Hematopoietic multipotent progenitor cell treated with erythropoietin and hydrocortisone succinate and interleukin-3 and kit ligand, for 6 days (in vitro differentiated cells): ENCODE results near the gene ASTN2.
A peak's percentile ranks its signal among the peaks of the same experiment; 100 is the strongest.

Experiments used
- DNase-seq: peaks from one replicate; pipeline ENCODE4 v3.0.0-alpha.2; 2015

The ASTN2 gene

DNA sequence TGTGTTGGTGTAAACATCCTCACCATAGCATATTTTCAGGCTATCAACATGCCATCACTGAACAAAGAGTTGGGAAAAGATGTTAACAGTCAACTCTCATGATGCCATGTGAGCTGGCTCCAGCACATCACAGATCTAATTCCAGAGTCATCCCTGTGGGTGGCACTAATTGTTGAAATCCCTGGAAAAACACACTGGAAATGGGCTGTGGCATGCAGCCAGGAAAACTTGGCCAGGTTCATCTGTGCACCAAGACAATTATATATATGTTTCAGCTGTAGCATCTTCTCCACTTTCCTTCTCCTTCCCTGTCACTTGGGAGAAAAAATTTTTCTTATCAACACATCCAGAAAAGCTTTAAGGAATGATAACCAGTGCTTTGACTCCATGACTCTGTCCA, 414.0 kb downstream of the ASTN2 start:
- DNase-seq = no peak

- no peak for DNase-seq
These were observed 414.6 kb downstream of the ASTN2 start for GRCh38 chr9:117000196-117000723.

DNA sequence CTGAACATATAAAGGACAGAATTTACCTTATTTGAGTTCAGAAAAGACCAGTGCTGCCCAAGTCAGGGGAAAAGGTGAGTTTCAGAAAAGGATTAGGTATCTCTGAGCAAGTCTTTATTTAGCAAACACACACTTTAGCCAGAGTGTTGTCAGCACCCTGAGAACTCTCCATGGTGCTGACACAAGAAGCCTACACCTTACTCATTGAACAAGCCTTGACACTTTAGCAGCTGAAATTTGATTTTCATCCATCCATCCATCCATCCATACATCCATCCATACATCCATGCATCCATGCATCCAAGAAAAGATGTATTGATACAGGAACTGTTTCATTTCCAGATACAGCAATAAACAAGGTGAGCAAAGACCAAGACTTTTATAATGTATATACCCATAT, 416.6 kb downstream of the ASTN2 start:
- peak; percentile 53 for DNase-seq

DNA sequence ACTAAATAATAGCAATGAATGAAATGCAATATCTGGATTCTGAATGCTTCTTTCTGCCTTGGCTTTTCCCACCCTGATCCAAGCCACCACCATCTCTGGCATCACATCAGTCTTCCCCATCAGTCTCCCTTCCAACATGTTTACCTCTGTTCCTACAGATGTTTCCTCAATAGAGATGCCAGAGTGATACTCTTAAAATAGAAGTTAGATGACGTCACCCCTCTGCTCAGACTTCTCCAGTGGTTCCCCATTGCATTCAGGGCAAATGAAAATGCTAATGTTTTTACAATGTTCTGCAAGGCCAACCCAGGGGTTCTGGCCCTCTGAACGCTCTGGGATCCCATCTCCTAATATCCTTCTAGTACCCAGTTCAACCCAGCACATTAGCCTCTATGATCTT, 422.0 kb downstream of the ASTN2 start:
- DNase-seq = no peak

- DNase-seq = no peak
These were observed 423.8 kb downstream of the ASTN2 start for GRCh38 chr9:116991051-116991450.

- DNase-seq = no peak
These were observed 424.3 kb downstream of the ASTN2 start for GRCh38 chr9:116990592-116990991.

DNA sequence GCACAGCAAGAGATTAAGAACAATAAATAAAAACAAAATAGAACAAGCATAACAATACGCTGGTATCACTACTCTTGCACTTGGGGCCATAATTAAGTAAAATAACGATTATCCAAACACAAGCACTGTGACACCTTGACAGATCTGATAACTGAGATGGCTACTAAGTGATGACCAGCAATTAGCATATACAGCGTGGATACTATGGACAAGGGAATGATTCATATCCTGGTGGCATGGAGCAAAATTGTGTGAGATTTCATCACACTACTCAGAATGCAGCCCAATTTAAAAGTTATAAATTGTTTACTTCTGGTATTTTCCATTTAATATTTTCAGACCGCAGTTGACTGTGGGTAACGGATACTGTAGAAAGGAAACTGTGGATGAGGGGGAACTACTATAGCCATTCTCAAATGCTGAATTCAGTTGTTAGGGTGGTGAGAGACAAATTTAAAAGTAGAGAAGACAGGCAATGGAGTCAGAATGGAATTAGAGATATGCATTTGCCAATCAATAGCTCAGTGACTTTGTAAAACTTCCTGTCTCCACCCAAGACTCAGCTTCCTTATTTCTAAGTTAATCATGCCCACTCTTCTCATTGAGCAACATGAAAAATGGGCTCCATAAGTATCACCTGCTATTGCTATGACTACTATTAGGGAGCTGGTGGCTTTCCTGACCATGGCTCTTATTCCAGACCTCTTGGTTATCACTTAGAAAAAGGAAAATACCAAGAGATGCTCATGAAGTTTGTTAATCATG, 427.0 kb downstream of the ASTN2 start:
- peak; percentile 8 for DNase-seq

DNA sequence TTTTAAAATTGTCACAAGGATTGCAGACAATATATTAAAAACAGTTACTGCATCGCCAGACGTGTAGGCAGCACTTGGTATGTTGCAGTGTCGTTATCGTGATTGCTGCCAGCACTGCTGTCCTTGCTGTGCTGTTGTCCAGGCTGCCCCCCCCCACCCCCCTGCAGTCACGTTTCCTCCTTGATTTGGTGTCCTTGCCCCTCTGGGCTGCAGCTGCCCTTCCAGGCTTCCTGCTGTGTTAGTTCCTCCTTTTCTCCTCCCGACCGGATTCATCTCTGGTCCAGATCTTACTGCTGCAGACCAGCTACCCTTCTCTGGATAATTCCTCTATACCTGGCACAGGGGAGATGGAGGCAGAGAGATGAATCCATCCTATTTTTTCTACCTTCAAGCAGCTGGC, 428.8 kb downstream of the ASTN2 start:
- no peak for DNase-seq

DNA sequence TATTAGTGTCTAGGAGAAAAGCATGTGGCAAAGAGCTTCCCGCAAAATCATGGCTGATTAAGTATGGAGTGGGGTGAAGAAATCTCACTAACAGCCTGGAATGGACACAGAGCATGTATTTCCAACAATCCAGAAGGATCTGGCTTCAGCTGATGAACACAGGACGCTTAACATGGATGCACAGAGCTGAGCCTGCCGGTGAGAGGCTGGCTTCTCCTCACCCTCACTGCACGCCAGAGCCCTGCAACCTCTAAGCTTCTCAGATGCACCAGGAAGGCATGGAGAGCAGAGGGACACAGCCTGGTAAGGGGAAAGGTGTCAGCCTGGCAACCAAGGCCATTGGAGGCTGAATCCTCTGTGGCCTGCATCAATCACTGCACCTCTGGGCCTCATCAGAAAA, 429.3 kb downstream of the ASTN2 start:
- no peak for DNase-seq

DNA sequence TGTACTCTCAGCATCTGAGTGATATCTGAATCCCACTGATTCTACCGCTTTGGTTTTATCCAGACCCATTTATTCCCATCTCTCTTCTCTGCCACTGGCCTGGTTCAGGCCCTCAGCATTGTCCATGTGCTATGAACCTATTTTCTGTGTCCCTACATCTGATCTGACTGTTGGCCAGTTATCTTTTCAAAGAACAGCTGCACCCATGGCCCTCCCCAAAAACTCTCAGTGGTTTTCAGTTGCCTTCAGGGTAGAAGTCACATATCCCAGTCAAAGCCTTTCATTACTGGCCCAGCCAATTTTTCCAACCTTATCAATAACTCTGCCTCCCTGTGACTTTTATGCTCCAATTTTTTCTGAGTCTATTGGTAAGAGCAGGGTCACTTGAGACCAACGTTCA, 430.7 kb downstream of the ASTN2 start:
- DNase-seq = no peak

GRCh38 chr9:116980582-116981120, 434.2 kb downstream of the ASTN2 start:
- no peak for DNase-seq

DNA sequence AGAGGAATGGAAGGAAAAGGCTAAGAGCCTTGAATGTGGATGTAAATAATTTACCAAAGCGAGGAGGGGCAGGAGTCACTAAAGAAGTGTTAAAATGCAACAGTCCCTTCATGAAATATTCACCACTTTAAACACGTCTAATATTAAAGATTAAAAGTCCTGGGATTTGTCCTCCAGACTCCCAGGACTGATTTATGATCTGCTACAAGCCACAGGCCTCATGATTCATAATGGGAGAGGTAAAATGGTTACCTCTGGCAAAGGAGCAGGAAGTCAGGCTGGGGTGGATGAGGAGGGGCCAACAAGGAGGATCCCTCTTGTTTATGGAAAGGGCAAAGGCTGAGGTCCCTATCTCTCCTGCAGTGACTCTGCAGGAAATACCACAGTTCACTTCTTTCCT, 435.4 kb downstream of the ASTN2 start:
- DNase-seq = no peak

- DNase-seq = no peak
These were observed 436.7 kb downstream of the ASTN2 start for GRCh38 chr9:116978155-116978554.

- DNase-seq = no peak
These were observed 439.7 kb downstream of the ASTN2 start for GRCh38 chr9:116975126-116975525.

DNA sequence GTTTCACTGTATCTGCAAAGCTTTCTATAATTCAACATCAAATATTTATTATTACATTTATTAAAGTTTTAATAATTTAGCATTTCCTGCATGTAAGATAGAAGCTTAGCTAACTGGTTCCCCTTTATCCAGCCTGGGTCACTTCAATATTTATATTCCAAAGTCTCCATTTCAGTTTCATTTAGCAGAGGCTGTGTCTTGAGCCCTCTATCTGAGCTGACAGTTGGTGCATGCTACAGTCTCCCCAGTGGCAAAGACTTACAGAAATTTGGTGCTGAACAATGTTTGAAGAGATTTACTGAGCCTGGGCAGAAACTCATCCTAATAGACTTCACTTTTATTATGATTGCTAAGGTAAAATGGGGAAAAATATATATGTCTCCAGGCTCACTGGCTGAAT, 448.7 kb downstream of the ASTN2 start:
- DNase-seq = no peak

GRCh38 chr9:116964258-116964657, 450.6 kb downstream of the ASTN2 start:
- no peak for DNase-seq

DNA sequence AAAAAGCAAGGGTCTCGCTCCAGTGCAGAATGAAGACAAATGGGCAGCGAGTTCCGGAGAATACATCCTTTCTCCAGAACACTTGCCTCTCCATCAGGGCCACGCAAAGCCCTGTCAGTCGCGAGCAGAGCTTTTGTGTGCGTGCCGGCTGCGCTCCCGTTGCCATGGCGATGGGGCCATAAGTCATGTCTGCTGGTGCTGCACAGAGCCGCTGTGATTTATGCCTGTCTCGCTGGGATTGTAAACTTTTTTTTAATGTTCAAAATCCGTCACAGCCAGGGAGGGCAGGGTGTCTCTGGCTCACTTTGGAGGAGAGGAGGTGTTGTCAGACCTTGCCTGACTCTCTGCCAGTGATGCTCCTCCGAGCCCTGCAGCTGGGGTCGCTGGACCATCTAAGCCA, 455.0 kb downstream of the ASTN2 start:
- DNase-seq = peak; percentile 4

DNA sequence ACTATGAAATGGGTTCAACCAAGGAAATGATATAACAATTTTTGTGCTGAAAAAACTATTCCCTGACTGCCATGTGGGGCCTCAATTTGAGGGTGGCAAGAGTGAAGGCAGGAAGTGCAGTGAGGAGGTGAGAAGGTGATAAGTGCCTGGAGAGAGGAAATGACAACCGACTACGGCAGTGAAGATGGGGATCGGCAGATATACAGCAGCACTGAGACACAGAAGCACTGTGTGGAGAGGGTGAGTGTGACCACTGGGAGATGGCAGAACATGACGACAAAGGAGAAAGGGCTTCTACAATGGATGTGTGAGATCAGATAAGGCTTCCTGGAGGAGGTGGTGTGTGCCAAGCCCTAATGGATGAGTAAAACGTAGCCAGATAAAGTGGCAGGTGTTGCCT, 456.0 kb downstream of the ASTN2 start:
- DNase-seq = no peak

DNA sequence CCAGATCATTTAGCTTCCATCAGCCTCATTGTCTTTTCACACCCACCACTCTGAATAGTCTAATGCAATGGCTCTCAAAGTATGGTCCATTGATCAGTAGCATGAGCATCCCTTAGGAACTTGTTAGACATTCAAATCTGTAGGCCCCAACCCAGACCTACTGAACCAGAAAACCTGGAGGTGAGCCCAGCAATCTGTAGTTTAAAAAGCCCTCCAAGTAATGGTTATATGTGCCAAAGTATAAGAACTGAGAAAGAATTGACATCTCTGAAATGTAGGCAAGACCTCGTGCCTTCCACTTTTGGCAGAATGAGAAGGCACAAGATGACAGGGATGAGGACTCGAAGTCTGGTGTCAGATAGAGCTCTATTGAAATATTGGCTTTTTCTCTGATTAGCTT, 460.1 kb downstream of the ASTN2 start:
- DNase-seq = no peak

DNA sequence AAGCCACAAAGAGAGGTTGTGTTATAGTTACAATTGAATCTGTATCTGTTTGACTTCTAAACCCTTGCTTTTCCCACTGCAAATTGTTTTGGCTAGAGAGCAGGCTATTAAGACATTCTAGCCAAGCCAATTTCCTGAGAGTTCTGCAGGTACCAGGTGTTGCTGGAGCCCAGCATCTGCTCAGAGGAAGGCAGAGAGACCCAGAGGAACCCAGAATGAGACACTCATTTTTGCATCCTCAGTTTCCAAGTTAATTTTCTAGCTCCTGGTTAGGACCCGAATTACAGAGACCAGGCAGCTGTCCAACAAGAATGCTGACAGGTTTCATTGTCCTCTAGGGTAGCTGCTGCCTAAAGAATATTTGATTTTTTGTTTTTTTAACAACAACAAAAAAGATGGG, 461.6 kb downstream of the ASTN2 start:
- DNase-seq = no peak

- no peak for DNase-seq
These were observed 462.4 kb downstream of the ASTN2 start for GRCh38 chr9:116952436-116952810.

GRCh38 chr9:116951588-116952435, 463.0 kb downstream of the ASTN2 start:
- no peak for DNase-seq

GRCh38 chr9:116945817-116946216, 469.0 kb downstream of the ASTN2 start:
- peak; percentile 41 for DNase-seq
